Stimulated activated CD8-positive, alpha-beta memory T cell treated with anti-CD3 and anti-CD28 coated beads, Interleukin-7, amount 100 ng/mL, for 24 hours (primary cell): ENCODE data around the gene F2RL2.

Experiments
- DNase-seq: peaks from one replicate; pipeline ENCODE4 v3.0.0-alpha.2; 2020; ENCODE audit warnings: low read depth

Gene F2RL2

DNA sequence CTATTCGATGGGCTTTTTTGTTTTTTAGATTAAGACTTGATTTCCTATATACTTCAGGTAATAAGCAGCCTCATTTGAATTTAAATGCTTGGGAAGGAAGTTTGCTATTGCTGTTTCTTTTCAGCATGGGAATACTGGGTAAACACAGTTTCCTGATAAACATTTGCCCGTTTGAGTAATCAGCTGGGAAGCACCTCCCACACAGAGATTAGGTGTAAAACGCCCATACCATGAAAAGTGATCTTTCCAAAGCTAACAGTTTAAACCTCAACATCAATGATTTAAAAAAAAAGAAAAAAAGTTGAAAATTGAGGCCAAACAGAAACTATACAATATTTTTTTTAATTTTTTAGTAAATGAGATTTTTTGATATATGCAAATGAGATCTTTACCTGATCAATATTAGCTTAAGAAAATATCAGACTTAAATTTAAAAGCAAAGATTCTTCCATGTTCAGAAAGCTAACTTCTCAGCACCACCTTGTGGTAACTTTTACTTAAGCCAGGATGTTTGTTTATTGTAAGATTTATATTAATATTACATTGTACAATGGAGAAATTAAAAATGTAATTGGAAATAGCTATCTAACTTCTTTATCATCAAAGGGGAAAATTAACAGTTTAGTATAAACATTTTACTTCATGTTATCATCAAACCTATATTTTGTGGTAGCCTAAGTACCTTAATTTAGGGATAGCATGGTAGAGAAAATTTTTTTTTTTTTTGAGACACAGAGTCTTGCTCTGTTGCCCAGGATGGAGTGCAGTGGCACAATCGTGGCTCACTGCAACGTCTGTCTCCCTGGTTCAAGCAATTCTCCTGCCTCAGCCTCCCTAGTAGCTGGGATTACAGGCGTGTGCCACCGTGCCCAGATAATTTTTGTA, 39.8 kb downstream of the F2RL2 start:
- DNase-seq = no peak

DNA sequence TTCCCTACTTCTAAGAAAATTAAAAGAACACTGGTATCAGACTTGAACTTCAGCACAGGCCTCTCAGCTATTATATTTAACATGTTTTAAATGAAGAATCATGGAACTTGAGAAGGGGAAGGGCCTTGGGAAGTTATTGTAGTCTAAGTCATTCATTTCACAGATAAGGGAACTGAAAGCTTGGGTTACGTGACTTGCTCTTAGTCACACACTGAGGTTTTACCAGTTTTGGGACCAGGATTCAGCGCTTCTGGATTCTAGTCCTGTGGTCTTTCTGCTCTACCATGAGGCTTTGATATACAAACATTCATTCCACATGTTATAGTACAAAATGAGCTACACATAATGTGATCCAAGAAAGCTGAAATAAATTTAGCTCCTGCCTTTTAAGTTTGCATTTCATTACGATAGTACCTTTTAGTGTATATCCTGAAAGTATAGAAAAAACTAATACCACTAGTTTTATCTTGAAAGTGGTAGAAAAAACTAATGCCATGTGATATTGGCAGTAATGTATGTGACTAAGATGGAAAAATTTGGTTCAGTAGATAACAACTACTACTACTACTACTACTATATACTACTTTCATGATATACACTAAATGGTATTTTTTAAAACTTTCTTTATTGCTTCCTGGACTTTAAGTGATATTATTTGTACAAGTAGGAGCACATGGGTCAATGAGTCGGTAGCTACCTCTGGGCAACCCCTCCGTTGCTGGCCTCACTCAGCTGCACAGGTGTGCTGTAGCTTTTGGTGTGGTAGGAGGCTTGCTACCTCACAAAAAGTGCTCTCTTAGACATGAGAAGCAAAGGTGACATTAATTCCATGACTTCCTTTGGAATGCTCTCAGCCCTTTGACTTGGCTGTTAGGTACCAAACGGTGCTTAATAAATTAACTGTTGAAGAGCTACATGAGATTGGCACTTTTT, 40.7 kb downstream of the F2RL2 start:
- DNase-seq = no peak

DNA sequence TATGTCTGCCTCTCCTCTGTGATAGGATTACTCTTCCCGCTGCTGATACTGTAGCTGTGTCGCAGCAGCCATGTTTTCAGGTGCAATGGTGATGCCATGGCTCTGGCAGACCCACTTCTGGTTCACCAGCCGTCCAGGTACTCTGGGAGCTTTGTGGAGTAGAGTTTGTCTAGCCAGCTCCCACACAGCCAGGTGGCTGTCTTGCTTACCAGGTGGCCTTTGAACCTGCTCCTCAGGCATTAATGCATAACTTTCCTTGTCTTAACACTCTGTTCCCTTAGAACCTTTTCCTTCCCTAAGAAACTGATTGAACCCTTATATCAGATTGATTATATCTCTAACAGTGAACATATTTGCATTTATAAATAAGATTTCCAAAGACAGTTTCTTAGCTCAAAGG, 42.2 kb downstream of the F2RL2 start:
- DNase-seq = no peak

DNA sequence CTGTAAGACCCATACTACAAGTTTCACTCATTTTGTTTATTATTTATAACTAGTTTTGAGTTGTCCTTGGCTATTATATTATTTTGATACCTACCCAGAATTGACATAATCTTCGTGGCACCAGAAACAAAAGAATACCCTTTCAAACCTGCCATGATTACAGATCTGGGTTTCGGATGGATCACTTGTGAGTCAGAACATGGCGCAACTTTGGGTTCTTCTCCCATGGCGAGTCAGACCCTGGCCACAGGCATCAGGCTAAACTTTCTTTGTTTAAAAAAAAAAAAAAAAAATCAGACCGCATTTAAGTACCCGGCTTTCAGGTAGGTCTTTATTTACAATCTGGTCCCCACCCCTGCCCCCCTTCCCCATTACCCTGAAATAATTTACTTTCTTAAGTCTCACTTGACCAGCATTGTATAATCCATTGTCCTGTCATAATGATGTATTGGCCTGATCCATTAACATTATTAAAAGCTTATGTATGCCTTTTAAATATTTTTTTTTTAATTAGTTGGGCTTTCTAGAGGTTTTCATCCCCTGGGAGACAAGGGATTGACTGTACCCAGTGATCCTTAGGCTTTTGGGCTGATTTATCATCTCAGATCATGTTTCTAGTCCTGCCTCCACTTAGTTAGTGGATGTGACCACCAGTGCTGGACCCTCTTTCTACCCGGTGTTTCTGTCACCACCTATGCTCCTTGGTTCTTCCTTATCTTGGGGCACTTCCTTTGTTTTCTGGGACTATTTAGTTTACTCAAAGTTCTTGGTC, 43.9 kb downstream of the F2RL2 start:
- DNase-seq = no peak

DNA sequence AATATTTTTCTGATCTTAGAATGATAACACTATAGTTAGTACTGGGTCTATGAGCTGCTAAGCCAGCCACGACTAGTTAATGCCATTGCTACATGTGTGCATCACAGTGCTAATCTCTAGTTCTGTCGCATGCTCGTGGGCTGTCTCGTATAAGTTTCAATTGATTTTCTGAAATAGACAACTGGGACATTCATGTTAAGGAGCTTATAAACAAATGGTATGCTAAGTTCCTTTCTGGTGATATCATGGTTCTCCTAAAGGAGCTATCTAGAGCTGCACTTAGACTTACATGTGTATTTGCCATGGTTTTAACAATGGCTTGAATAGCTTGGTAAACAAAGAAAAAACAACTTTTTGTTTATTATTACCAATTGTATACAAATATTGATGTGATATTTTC, 46.2 kb downstream of the F2RL2 start:
- DNase-seq = no peak

DNA sequence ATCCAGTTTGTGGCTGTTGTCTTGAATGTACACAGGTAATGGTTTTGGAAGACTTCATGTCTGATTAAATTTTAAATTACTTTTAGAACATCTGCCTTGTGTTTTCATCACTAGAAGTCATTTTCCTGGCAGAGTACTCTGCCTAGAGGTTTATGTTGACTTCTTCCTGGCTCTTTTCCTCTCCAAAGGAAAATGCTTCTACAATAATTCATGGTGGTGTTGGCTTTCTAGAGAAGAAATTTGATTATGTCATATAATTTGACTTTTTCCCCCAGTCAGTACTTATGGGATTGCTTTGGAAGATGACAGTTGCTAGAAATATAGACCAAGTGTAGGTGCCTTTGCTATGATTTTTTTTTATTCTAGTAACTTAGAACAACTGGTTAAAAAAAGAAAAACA, 46.8 kb downstream of the F2RL2 start:
- DNase-seq = no peak

DNA sequence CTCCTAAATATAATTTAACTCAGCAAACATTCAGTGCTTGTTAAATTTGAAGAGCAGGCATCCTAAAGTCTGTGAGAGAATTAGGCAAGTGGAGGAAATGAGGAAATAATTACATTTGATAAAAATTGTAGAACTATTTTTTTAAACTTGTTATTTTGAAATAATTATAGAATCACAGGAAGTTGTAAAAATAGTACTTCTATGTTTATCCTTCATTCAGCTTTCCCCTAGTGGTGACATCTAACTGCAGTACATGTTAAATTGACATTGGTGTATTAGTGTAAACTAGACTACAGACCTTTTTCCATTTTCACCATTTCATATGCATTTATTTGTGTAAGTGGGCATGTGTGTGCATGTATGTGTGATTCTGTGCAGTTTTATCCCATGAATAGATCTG, 51.6 kb downstream of the F2RL2 start:
- no peak for DNase-seq

DNA sequence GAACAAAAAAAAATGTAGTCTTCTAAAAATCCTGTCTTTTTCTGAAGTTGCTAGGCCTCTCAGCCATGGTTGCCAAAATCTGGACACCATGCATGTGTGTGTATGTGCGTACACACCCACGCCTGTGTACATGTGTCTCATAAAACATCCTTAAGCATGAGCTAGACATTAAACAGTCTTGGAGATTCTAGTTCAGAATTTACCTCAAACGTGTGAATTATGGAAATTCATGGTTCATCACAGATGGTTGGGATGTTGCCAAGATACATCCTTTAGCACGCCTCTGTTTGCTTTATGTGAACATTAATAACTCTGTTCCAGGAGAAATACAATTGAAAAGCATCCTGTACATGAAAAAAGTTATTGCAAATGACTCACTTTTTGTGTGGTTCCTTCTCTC, 53.0 kb downstream of the F2RL2 start:
- DNase-seq = no peak
